Fibroblast of lung (primary cell): ENCODE results near the gene BPIFB3. TPM values are rescaled to one million over a fixed set of nuclear protein-coding genes. Genes with fewer than 3 reads are reported as not detected.

Experiments
- DNase-seq, 2 donors: peaks; one replicate each; pipeline versions ENCODE4 v3.0.0 to v3.0.0-alpha.2; 2010; ENCODE audit warnings: low read depth in 2 of 2
- H2AFZ ChIP-seq: 2 replicates; pipeline ENCODE4 v1.5.1; 2012; ENCODE audit warnings: low read length, control low read depth, inconsistent platforms
- H3K27ac ChIP-seq: 2 replicates; pipeline ENCODE4 v1.5.1; 2011; ENCODE audit warnings: low read length, control low read depth; ENCODE audit not compliant: insufficient read depth
- H3K27me3 ChIP-seq: 2 replicates; pipeline ENCODE4 v1.5.1; 2011; ENCODE audit warnings: mild to moderate bottlenecking, low read length; ENCODE audit not compliant: control insufficient read depth, insufficient read depth
- H3K36me3 ChIP-seq: 2 replicates; pipeline ENCODE4 v1.5.1; 2011; ENCODE audit warnings: low read length; ENCODE audit not compliant: control insufficient read depth, insufficient read depth
- H3K4me1 ChIP-seq: 2 replicates; pipeline ENCODE4 v1.5.1; 2011; ENCODE audit warnings: low read length; ENCODE audit not compliant: control insufficient read depth, insufficient read depth; ENCODE audit errors: extremely low read depth
- H3K4me2 ChIP-seq: 2 replicates; pipeline ENCODE4 v1.5.1; 2011; ENCODE audit warnings: low read length, control low read depth; ENCODE audit not compliant: insufficient read depth; ENCODE audit errors: extremely low read depth
- H3K4me3 ChIP-seq, 4 experiments: fragments of 200-600 bp in 1 of 4; sonication (generic) in 1 of 4; replicated peaks in 1 of 4; 2 replicates each; pipeline ENCODE4 v1.5.1; 2011 to 2016; ENCODE audit warnings: low read length in 4 of 4, low read depth in 3 of 4, mild to moderate bottlenecking in 3 of 4, control low read depth in 2 of 4, inconsistent platforms in 1 of 4, mixed read lengths in 1 of 4; ENCODE audit not compliant: insufficient read depth in 1 of 4; ENCODE audit errors: control extremely low read depth in 1 of 4
- H3K79me2 ChIP-seq: 2 replicates; pipeline ENCODE4 v1.5.1; 2012; ENCODE audit warnings: mild to moderate bottlenecking, low read length, inconsistent platforms; ENCODE audit not compliant: control insufficient read depth, insufficient read depth
- H3K9ac ChIP-seq: 2 replicates; pipeline ENCODE4 v1.5.1; 2011; ENCODE audit warnings: mild to moderate bottlenecking, low read length, control low read depth; ENCODE audit not compliant: insufficient read depth
- H3K9me3 ChIP-seq: 2 replicates; pipeline ENCODE4 v1.5.1; 2012; ENCODE audit warnings: low read depth, low read length; ENCODE audit not compliant: control insufficient read depth, insufficient read depth
- H4K20me1 ChIP-seq: 2 replicates; pipeline ENCODE4 v1.5.1; 2011; ENCODE audit warnings: low read length; ENCODE audit not compliant: control insufficient read depth, insufficient read depth; ENCODE audit errors: extremely low read depth
- EZH2 ChIP-seq: IDR thresholded peaks from 2 replicates; pipeline ENCODE4 v1.5.1; 2012; ENCODE audit warnings: low read length, control low read depth, mild to moderate bottlenecking; ENCODE audit errors: missing control alignments
- polyA plus RNA-seq, 2 donors: library from polyadenylated mRNA; depleted of rRNA in 1 of 2; stranded (reverse) in 1 of 2; unstranded in 1 of 2; fragments of >200 nt; gene quantifications; 2 replicates each; pipeline ENCODE4 v1.2.1, GENCODE V29; 2011 to 2012; ENCODE audit warnings: missing spikeins in 1 of 2
- total RNA-seq: library from RNA; depleted of rRNA; stranded (reverse); fragments of >200 nt; gene quantifications from 2 replicates; pipeline ENCODE4 v1.2.1, GENCODE V29; 2014
- TF ChIP-seq, protein P1 (sequence below), 2 donors: IDR thresholded peaks in 1 of 2; conservative IDR thresholded peaks in 1 of 2; 1 replicate in 1 of 2; 2 replicates in 1 of 2; pipeline ENCODE4 v1.5.1; 2011 to 2012; ENCODE audit warnings: low read length in 2 of 2, control low read depth in 1 of 2, inconsistent platforms in 1 of 2, low read depth in 1 of 2, mild to moderate bottlenecking in 1 of 2

Gene BPIFB3
- total and polyA plus RNA-seq, 2 donors (not counting 1 experiment from before 2014, with no cell fraction given): not detected

DNA sequence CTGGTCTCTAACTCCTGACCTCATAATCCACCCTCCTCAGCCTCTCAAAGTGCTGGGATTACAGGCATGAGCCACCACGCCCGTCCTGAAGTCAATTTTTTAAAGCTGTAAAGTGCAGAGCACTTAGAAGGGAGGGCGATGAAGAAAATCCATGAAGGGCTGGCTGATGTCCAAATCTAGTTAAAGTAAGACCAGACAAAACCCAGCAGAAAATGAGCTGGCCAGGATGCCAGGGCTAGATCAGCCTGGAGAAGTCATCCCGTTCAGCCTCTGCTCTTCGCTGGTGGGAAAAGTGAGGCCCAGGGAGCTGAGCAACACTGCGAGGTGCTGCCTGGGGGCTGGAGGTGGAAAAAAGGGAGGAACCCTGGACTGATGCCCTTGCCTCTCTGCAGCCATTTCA, 28.8 kb downstream of the BPIFB3 start:
- no peaks in the 10 kb centered on the region for H3K4me1 ChIP-seq
- no peaks in the 10 kb centered on the region for H3K36me3 ChIP-seq
- H3K4me2 ChIP-seq: no peak overlapping the region
- no peaks in the 10 kb centered on the region for H4K20me1 ChIP-seq
- no peak overlapping the region for H3K4me3 ChIP-seq
- H3K79me2 ChIP-seq: no peaks in the 10 kb centered on the region
- no peaks in the 10 kb centered on the region for H3K9me3 ChIP-seq
- H3K27ac ChIP-seq: no peak overlapping the region
- no peaks in the 10 kb centered on the region for H3K27me3 ChIP-seq
- DNase-seq: no peak
- H2AFZ ChIP-seq: no peak overlapping the region
- TF ChIP-seq, protein P1, sequence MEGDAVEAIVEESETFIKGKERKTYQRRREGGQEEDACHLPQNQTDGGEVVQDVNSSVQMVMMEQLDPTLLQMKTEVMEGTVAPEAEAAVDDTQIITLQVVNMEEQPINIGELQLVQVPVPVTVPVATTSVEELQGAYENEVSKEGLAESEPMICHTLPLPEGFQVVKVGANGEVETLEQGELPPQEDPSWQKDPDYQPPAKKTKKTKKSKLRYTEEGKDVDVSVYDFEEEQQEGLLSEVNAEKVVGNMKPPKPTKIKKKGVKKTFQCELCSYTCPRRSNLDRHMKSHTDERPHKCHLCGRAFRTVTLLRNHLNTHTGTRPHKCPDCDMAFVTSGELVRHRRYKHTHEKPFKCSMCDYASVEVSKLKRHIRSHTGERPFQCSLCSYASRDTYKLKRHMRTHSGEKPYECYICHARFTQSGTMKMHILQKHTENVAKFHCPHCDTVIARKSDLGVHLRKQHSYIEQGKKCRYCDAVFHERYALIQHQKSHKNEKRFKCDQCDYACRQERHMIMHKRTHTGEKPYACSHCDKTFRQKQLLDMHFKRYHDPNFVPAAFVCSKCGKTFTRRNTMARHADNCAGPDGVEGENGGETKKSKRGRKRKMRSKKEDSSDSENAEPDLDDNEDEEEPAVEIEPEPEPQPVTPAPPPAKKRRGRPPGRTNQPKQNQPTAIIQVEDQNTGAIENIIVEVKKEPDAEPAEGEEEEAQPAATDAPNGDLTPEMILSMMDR (conservative IDR thresholded peaks at IDR 0.05 in 1 of 2, IDR thresholded peaks at IDR 0.05 in 1 of 2; ENCODE audit: low read depth in 1 of 2, low read length in 2 of 2): no peak
- no peak for TF ChIP-seq EZH2
- H3K9ac ChIP-seq: no peak overlapping the region

DNA sequence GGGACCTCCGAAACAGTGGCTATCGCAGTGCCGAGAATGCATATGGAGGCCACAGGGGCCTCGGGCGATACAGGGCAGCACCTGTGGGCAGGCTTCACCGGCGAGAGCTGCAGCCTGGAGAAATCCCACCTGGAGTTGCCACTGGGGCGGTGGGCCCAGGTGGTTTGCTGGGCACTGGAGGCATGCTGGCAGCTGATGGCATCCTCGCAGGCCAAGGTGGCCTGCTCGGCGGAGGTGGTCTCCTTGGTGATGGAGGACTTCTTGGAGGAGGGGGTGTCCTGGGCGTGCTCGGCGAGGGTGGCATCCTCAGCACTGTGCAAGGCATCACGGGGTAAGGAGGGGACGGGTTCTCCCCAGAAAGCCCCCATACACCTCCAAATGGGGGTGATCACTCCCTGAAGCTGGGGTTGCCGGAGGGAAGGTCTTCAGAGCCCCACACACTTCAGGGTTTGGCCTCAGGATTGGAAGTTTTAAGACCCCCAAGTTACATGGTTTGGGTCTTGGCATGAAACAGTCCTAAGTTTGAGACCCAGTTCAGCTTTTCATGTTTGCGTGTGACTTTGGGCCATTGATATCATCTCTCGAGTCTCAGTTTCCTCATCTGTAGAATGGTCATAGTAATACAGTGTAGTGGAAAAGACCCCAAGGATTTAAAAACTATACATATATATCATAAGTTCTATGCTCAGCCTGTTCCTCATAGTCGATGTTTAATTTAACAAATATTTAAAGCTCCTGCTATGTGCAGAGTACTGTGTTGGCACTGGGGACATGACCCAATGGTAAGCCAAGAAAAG, 30.0 kb downstream of the BPIFB3 start:
- Histone ChIP-seq H3K27ac (no peak overlapping the region), H3K9ac (no peak overlapping the region), H3K79me2 (no peaks in the 10 kb centered on the region), H3K9me3 (no peaks in the 10 kb centered on the region), H4K20me1 (no peaks in the 10 kb centered on the region), H3K4me3 (no peak overlapping the region), H3K4me1 (no peaks in the 10 kb centered on the region), H2AFZ (no peak overlapping the region), H3K27me3 (no peaks in the 10 kb centered on the region), H3K4me2 (no peak overlapping the region), H3K36me3 (no peaks in the 10 kb centered on the region)
- DNase-seq: no peak
- no peak for TF ChIP-seq EZH2
- TF ChIP-seq, protein P1 (conservative IDR thresholded peaks at IDR 0.05 in 1 of 2, IDR thresholded peaks at IDR 0.05 in 1 of 2; ENCODE audit: low read depth in 1 of 2, low read length in 2 of 2): no peak

DNA sequence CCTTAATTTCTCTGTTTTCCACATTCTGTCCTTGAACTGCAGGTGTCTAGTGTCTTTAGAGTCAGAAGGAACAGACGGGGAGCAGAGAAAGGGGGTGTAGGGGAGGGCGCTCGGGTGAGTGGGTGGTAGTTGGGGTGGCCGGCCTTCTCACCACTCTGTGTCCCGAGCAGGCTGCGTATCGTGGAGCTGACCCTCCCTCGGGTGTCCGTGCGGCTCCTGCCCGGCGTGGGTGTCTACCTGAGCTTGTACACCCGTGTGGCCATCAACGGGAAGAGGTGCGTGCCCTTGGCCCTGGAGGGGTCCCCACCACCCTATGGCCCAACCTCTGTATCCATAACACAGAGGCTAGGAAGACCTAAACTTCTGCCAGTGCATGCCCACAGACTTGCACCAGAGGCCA, 31.0 kb downstream of the BPIFB3 start:
- H2AFZ ChIP-seq: no peak overlapping the region
- no peaks in the 10 kb centered on the region for H3K9me3 ChIP-seq
- no peaks in the 10 kb centered on the region for H4K20me1 ChIP-seq
- H3K4me1 ChIP-seq: no peaks in the 10 kb centered on the region
- no peaks in the 10 kb centered on the region for H3K27me3 ChIP-seq
- no peak overlapping the region for H3K9ac ChIP-seq
- H3K27ac ChIP-seq: no peak overlapping the region
- H3K4me2 ChIP-seq: no peak overlapping the region
- no peak for DNase-seq
- no peak for TF ChIP-seq EZH2
- TF ChIP-seq, protein P1 (conservative IDR thresholded peaks at IDR 0.05 in 1 of 2, IDR thresholded peaks at IDR 0.05 in 1 of 2; ENCODE audit: low read depth in 1 of 2, low read length in 2 of 2): no peak
- no peaks in the 10 kb centered on the region for H3K79me2 ChIP-seq
- no peaks in the 10 kb centered on the region for H3K36me3 ChIP-seq
- H3K4me3 ChIP-seq: no peak overlapping the region
